ENCODE measurements around the gene CLEC2L. TPM values are rescaled to one million over a fixed set of nuclear protein-coding genes. Genes with fewer than 3 reads are reported as not detected.

Gene CLEC2L
- total RNA-seq, 1 donor from 2014 or later = not detected

DNA sequence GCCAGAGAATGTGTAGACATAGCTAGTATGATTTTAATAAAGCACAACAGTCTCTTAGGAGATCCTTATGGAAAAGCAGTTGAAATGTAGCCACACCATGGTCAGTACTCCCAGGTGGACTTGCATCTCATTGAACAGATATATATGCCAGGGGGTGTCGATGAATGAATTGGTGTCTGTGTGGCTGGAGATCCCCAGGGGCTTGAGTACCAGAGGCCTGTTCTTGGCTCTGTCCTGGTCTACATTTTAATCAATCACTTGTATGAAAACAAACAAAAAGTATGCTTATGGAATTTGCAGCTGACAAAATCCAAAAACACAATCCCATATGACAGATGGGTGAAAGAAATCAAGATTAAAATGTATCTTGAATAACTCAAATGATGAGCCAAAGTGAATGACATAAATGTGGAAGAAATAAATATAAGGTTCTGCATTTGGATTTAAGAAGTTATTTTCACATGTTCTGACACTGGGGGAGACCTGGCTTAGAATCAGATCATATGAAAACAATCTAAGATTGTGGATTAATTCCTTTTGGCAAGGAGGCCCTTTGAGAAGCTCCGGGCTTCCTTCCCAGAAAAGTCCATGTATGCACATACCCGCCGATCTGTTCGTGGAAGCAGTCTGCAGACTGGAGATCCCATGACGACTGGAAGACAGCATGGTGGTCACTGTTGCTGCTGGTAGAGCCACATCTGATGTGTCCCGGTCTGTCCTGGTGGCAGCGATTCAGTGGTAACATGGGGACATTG, 15.6 kb downstream of the CLEC2L start:
- Mint-ChIP-seq H3K4me1 (ENCODE audit: low read depth, unreplicated experiment) (peaks cover 4% of the 10 kb centered on the region), H3K27ac (ENCODE audit: unreplicated experiment) (no peak overlapping the region), H3K9me3 (ENCODE audit: unreplicated experiment) (peaks cover 3% of the 10 kb centered on the region), H3K4me3 (ENCODE audit: unreplicated experiment) (no peak overlapping the region), H3K27me3 (ENCODE audit: low read depth, unreplicated experiment) (peaks cover 42% of the 10 kb centered on the region), H3K36me3 (ENCODE audit: low read depth, unreplicated experiment) (no peaks in the 10 kb centered on the region)
- Histone ChIP-seq H4K20me1 (ENCODE audit: insufficient read depth, low read length) (no peaks in the 10 kb centered on the region), H3K27me3 (ENCODE audit: insufficient read depth, low read length) (peaks cover 11% of the 10 kb centered on the region), H3K79me2 (ENCODE audit: insufficient read depth, low read length) (no peaks in the 10 kb centered on the region), H3K4me2 (ENCODE audit: low read length) (no peak overlapping the region), H3K36me3 (ENCODE audit: insufficient read depth, low read length) (no peaks in the 10 kb centered on the region), H2AFZ (ENCODE audit: low read depth, low read length) (no peak overlapping the region), H3K9me3 (ENCODE audit: insufficient read depth, low read depth, low read length) (no peaks in the 10 kb centered on the region), H3K9ac (ENCODE audit: low read length) (no peak overlapping the region), H3K4me1 (ENCODE audit: insufficient read depth, low read length) (no peaks in the 10 kb centered on the region), H3K27ac (ENCODE audit: low read depth, low read length) (no peak overlapping the region), H3K4me3 (ENCODE audit: insufficient read depth, low read depth, low read length) (no peak overlapping the region)
- FAIRE-seq (no peak), DNase-seq (ENCODE audit: low read depth) (no peak)
- TF ChIP-seq, protein P1, sequence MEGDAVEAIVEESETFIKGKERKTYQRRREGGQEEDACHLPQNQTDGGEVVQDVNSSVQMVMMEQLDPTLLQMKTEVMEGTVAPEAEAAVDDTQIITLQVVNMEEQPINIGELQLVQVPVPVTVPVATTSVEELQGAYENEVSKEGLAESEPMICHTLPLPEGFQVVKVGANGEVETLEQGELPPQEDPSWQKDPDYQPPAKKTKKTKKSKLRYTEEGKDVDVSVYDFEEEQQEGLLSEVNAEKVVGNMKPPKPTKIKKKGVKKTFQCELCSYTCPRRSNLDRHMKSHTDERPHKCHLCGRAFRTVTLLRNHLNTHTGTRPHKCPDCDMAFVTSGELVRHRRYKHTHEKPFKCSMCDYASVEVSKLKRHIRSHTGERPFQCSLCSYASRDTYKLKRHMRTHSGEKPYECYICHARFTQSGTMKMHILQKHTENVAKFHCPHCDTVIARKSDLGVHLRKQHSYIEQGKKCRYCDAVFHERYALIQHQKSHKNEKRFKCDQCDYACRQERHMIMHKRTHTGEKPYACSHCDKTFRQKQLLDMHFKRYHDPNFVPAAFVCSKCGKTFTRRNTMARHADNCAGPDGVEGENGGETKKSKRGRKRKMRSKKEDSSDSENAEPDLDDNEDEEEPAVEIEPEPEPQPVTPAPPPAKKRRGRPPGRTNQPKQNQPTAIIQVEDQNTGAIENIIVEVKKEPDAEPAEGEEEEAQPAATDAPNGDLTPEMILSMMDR (IDR thresholded peaks at IDR 0.05; ENCODE audit: insufficient read depth, low read depth, low read length) = no peak
- no peak for TF ChIP-seq EZH2 (IDR thresholded peaks at IDR 0.05; ENCODE audit: insufficient read depth, low read length)

DNA sequence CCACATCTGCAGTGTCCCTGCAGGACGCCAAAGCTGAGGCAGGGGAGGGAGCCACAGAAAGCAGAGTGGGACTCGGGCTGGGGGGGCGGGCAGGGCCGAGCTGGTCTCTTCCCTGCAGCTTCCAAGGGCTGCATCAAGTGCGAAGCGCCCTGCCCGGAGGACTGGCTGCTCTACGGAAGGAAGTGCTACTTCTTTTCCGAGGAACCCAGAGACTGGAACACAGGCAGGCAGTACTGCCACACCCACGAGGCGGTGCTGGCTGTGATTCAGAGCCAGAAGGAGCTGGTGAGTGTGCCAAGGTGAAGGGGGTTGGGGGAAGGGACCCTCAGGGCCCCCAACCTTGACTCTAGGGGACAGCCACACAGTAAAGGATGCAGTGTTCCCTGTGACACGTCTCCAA, 16.7 kb downstream of the CLEC2L start:
- Histone ChIP-seq H4K20me1 (ENCODE audit: insufficient read depth, low read length) (no peaks in the 10 kb centered on the region), H3K27me3 (ENCODE audit: insufficient read depth, low read length) (peaks cover 7% of the 10 kb centered on the region), H3K9me3 (ENCODE audit: insufficient read depth, low read depth, low read length) (no peaks in the 10 kb centered on the region), H3K4me1 (ENCODE audit: insufficient read depth, low read length) (no peaks in the 10 kb centered on the region), H3K27ac (ENCODE audit: low read depth, low read length) (no peak overlapping the region), H3K4me3 (ENCODE audit: insufficient read depth, low read depth, low read length) (no peak overlapping the region), H3K9ac (ENCODE audit: low read length) (no peak overlapping the region), H3K36me3 (ENCODE audit: insufficient read depth, low read length) (no peaks in the 10 kb centered on the region), H3K79me2 (ENCODE audit: insufficient read depth, low read length) (no peaks in the 10 kb centered on the region), H3K4me2 (ENCODE audit: low read length) (no peak overlapping the region), H2AFZ (ENCODE audit: low read depth, low read length) (no peak overlapping the region)
- peaks cover 38% of the 10 kb centered on the region for H3K27me3 Mint-ChIP-seq (ENCODE audit: low read depth, unreplicated experiment)
- DNase-seq (ENCODE audit: low read depth) = no peak
- H3K27ac Mint-ChIP-seq (ENCODE audit: unreplicated experiment) = no peak overlapping the region
- H3K9me3 Mint-ChIP-seq (ENCODE audit: unreplicated experiment) = peaks cover 3% of the 10 kb centered on the region
- TF ChIP-seq, protein P1 (IDR thresholded peaks at IDR 0.05; ENCODE audit: insufficient read depth, low read depth, low read length) = no peak
- no peak for TF ChIP-seq EZH2 (IDR thresholded peaks at IDR 0.05; ENCODE audit: insufficient read depth, low read length)
- no peak for FAIRE-seq
- no peaks in the 10 kb centered on the region for H3K36me3 Mint-ChIP-seq (ENCODE audit: low read depth, unreplicated experiment)
- H3K4me1 Mint-ChIP-seq (ENCODE audit: low read depth, unreplicated experiment) = peaks cover 4% of the 10 kb centered on the region
- H3K4me3 Mint-ChIP-seq (ENCODE audit: unreplicated experiment) = no peak overlapping the region
